Cardiac muscle cell (in vitro differentiated cells and primary cell): ENCODE results near the gene SH3BP4. TPM values are rescaled to one million over a fixed set of nuclear protein-coding genes. Genes with fewer than 3 reads are reported as not detected.
A peak's percentile ranks its signal among the peaks of the same experiment; 100 is the strongest.

ENCODE experiments used
- DNase-seq, 2 donors: peaks; one replicate each; pipeline versions ENCODE4 v3.0.0 to v3.0.0-alpha.2; 2010 to 2017; ENCODE audit warnings: low read depth in 1 of 2, low spot score in 1 of 2
- H3K27ac ChIP-seq: fragments of 200-600 bp; sonication (generic); 2 replicates; pipeline ENCODE4 v1.5.1; 2016
- H3K27me3 ChIP-seq: fragments of 200-600 bp; sonication (generic); 2 replicates; pipeline ENCODE4 v1.6.0; 2016; ENCODE audit warnings: control low read depth
- H3K36me3 ChIP-seq: fragments of 200-600 bp; sonication (generic); 2 replicates; pipeline ENCODE4 v1.5.1; 2016; ENCODE audit warnings: control low read depth
- H3K4me1 ChIP-seq: fragments of 200-600 bp; sonication (generic); 2 replicates; pipeline ENCODE4 v1.8.1; 2017; ENCODE audit warnings: low read depth, mild to moderate bottlenecking, mixed run types
- H3K4me3 ChIP-seq: fragments of 200-600 bp; sonication (generic); 2 replicates; pipeline ENCODE4 v1.5.1; 2016; ENCODE audit warnings: mild to moderate bottlenecking
- H3K9me3 ChIP-seq: fragments of 200-600 bp; sonication (generic); 2 replicates; pipeline ENCODE4 v1.5.1; 2017; ENCODE audit warnings: low read depth, mild to moderate bottlenecking, control low read depth
- polyA plus RNA-seq: library from polyadenylated mRNA; unstranded; fragments of >200 nt; fragmentation: Nextera tagmentation; extraction: Ambion mirVana; gene quantifications from 2 replicates; pipeline ENCODE4 v1.2.1, GENCODE V29; 2016
- total RNA-seq: library from RNA; depleted of rRNA; stranded (reverse); fragments of >200 nt; gene quantifications from 2 replicates; pipeline ENCODE4 v1.2.3, GENCODE V29; 2016
- TF ChIP-seq, protein P1 (sequence below): IDR thresholded peaks from 2 replicates; pipeline ENCODE4 v1.5.1; 2012; ENCODE audit warnings: low read depth, mild to moderate bottlenecking, low read length

Gene SH3BP4
- total RNA-seq, result 55.0 and 71.3 TPM in 2 replicates
- polyA plus RNA-seq, result 35.8 and 48.5 TPM in 2 replicates

GRCh38 chr2:234951664-234952269 is at the start of gene SH3BP4:
Gene SH3BP4 (plus strand): TSS chr2:234952017. CDS start chr2:235035003, 82,986 bp downstream.
- H3K36me3 ChIP-seq, result no peaks in the 10 kb centered on the region
- no peaks in the 10 kb centered on the region for H3K27me3 ChIP-seq
- H3K4me1 ChIP-seq, result peaks cover 23% of the 10 kb centered on the region
- H3K27ac ChIP-seq, result peak within 1 kb of the TSS; percentile 91
- H3K4me3 ChIP-seq, result peak within 1 kb of the TSS; percentile 98
- H3K9me3 ChIP-seq, result no peaks in the 10 kb centered on the region
- peak; percentile 85 to 91 for DNase-seq
- TF ChIP-seq, protein P1, sequence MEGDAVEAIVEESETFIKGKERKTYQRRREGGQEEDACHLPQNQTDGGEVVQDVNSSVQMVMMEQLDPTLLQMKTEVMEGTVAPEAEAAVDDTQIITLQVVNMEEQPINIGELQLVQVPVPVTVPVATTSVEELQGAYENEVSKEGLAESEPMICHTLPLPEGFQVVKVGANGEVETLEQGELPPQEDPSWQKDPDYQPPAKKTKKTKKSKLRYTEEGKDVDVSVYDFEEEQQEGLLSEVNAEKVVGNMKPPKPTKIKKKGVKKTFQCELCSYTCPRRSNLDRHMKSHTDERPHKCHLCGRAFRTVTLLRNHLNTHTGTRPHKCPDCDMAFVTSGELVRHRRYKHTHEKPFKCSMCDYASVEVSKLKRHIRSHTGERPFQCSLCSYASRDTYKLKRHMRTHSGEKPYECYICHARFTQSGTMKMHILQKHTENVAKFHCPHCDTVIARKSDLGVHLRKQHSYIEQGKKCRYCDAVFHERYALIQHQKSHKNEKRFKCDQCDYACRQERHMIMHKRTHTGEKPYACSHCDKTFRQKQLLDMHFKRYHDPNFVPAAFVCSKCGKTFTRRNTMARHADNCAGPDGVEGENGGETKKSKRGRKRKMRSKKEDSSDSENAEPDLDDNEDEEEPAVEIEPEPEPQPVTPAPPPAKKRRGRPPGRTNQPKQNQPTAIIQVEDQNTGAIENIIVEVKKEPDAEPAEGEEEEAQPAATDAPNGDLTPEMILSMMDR, result no peak

DNA sequence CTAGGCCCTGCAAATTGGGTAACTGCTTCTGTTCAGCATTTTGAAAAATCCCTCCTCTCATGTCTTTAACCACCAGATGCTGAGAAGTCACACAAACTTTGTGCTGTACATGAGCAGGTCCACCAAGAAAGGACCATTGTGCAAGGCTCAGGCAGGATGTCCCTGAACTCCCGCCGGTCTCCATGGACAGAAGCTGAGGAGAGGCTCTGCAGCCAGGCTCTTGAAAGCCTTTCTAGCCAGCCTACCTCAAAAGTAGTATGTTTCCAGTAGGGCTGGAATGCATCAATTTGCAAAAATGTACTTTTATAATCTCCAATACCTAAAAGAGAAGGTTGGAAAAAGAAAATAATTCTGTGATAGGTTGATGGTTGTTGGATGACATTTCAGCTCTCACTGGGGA is 47.0 kb upstream of the SH3BP4 start:
- DNase-seq, result no peak
- H3K27me3 ChIP-seq, result no peaks in the 10 kb centered on the region
- H3K9me3 ChIP-seq, result no peaks in the 10 kb centered on the region
- no peaks in the 10 kb centered on the region for H3K36me3 ChIP-seq
- no peak overlapping the region for H3K27ac ChIP-seq
- no peak overlapping the region for H3K4me3 ChIP-seq
- TF ChIP-seq, protein P1, result no peak
- H3K4me1 ChIP-seq, result no peaks in the 10 kb centered on the region

DNA sequence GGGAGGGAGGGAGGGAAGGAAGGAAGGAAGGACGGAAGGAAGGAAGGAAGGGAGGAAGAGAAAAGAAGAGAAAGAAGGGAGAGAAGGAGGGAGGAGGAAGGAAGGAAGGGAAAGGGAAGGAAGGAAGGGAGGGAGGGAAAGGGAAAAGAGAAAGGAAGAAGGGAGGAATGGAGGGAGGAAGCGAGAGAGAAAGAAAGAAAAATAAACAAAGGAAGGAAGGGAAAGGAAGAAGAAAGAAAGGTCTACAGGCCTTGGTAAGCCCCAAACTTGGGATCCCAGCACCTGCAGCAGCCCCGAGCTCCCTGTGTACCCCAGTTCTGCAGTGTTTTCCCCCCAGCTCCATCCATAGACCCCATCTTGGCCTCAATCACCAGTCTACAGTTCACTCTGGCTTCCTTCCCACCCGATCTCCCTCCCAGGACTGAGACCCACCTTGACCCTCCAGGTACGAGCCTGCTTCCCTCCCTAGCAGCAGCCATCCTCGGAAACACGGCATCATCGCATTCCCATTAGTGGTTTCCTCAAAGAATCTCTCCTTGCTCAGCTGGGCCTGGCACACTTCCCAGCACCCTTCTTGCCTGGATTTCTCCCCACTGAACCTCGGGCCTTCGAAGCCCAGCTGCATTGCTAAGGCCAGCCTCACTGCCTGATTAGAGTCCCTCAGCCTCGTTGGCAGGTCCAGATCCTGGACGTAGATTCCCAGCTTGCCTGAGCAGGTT is 46.1 kb upstream of the SH3BP4 start:
- H3K27me3 ChIP-seq, result no peaks in the 10 kb centered on the region
- H3K4me1 ChIP-seq, result no peaks in the 10 kb centered on the region
- no peak overlapping the region for H3K27ac ChIP-seq
- no peaks in the 10 kb centered on the region for H3K9me3 ChIP-seq
- H3K4me3 ChIP-seq, result no peak overlapping the region
- DNase-seq, result peak in 1 of 2 donors; percentile 63
- TF ChIP-seq, protein P1, result no peak
- no peaks in the 10 kb centered on the region for H3K36me3 ChIP-seq

GRCh38 chr2:234910186-234910679 is 41.6 kb upstream of the SH3BP4 start:
- Histone ChIP-seq H3K4me1 (no peaks in the 10 kb centered on the region), H3K36me3 (no peaks in the 10 kb centered on the region), H3K27me3 (no peaks in the 10 kb centered on the region), H3K4me3 (no peak overlapping the region), H3K9me3 (no peaks in the 10 kb centered on the region), H3K27ac (no peak overlapping the region)
- TF ChIP-seq, protein P1, result no peak
- no peak for DNase-seq

DNA sequence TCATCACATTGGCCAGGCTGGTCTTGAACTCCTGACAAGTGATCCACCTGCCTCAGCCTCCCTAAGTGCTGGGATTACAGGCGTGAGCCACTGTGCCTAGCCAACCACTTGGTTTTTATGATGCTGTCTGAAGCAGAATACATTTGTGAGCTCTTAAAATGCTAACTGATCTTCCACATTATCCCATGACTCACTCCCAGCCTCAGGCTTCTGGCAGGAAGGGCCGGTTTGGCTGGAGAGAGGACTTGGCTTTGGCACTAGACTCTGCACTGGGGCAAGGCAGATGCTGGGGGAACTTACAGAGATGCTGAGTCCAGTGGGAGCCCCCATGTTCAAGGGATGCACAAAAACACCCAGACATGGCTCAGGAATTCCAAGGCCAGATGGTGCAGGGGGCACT is 40.5 kb upstream of the SH3BP4 start:
- H3K4me1 ChIP-seq, result no peaks in the 10 kb centered on the region
- TF ChIP-seq, protein P1, result no peak
- peak in 1 of 2 donors; percentile 70 for DNase-seq

More for the DNA sequence above, 40.5 kb upstream of the SH3BP4 start:
- no peak overlapping the region for H3K27ac ChIP-seq
- H3K9me3 ChIP-seq, result no peaks in the 10 kb centered on the region
- H3K27me3 ChIP-seq, result no peaks in the 10 kb centered on the region
- no peaks in the 10 kb centered on the region for H3K36me3 ChIP-seq
- no peak overlapping the region for H3K4me3 ChIP-seq
